GM12864 (cell line): ENCODE results near the gene CREG2.

Source experiments
- DNase-seq: peaks from one replicate; pipeline ENCODE4 v3.0.0-alpha.2; 2011; ENCODE audit warnings: low read depth
- H3K4me3 ChIP-seq: 2 replicates; pipeline ENCODE4 v1.5.1; 2011; ENCODE audit warnings: mild to moderate bottlenecking, low read depth, low read length, control low read depth
- CTCF ChIP-seq: IDR thresholded peaks from 2 replicates; pipeline ENCODE4 v1.5.1; 2011; ENCODE audit warnings: low read depth, mild to moderate bottlenecking, moderate library complexity, low read length, control low read depth, inconsistent platforms; ENCODE audit errors: missing control alignments

The CREG2 gene

DNA sequence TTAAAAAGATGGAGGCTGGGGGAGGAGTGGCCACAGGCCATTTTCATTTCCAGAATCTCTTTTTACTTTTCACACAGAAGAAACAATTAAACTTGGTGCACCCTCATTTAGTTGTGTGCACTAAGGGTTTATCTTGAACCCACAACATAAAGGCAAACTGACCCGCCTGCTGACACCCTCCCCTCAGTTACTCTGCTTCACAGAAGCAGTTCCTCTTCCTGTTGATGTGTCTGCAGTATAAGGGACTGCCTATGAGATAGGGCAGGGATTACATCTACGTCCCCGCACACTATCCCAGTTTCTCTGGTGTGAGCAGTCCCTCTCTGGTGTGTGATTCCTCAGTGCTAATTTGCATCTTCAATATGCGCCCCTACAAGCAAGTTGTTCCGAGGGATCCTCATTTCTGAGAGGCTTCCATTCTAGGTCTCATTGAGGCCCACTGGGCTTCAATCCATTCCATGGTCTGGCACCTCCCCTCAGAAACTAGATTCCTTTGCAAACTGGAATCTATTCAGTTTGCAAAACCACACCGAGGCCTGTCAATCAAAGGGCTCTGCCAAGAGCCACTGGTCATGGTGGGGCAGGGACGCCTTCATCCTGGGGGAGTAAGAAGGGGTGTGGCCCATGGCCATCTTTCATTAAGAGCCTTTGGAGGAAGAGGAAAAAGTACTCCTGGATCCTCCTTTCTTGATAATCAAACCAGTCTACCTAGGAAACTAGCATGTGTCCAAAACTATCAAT lies 12.3 kb downstream of the CREG2 start:
- H3K4me3 ChIP-seq = no peak overlapping the region
- no peak for TF ChIP-seq CTCF
- no peak for DNase-seq

GRCh38 chr2:101372792-101373191 lies 14.5 kb downstream of the CREG2 start:
- no peak for TF ChIP-seq CTCF
- no peak for DNase-seq
- no peak overlapping the region for H3K4me3 ChIP-seq

GRCh38 chr2:101371636-101372035 lies 15.7 kb downstream of the CREG2 start:
- TF ChIP-seq CTCF = no peak
- H3K4me3 ChIP-seq = no peak overlapping the region
- DNase-seq = no peak

DNA sequence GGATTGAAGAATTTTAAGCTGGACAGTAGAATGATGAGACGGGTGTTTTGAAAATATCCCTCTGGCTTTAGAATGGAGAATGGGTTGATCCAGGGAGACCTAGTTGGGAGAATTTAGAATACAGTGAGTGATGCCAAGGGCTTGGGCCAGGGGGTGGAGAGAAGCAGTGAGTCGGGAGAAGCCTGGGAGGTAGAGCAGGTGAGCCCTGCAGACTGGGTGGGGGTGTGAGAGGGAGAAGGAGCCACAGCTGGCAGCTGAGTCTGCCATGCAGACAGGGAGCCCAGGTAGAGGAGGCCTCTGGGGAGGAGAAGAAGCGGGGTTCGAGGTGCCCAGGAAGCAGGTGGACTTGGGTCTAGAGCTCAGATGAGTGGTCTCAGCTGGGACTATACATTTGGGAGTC lies 18.2 kb downstream of the CREG2 start:
- TF ChIP-seq CTCF = no peak
- DNase-seq = no peak
- H3K4me3 ChIP-seq = no peak overlapping the region

GRCh38 chr2:101368376-101368775 lies 18.9 kb downstream of the CREG2 start:
- H3K4me3 ChIP-seq = no peak overlapping the region
- DNase-seq = no peak
- TF ChIP-seq CTCF = no peak

DNA sequence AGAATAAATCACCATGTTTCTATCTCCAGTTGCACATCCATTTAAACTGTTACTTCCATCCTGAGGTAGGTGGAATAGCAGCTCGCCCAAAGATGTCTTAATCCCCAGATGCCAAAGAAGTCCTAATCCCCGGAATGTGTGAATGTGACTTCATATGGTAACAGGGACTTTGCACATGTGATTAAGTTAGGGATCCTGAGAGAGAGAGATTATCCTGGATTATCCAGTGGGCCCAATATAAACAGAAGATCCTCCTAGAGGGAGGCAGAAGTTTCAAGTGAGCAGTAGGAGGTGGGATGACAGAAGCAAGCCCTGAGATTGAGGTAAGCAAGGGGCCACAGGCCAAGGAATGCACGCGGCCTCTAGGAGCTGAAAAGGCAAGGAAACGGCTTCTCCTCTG lies 19.8 kb downstream of the CREG2 start:
- no peak overlapping the region for H3K4me3 ChIP-seq
- no peak for TF ChIP-seq CTCF
- DNase-seq = no peak

GRCh38 chr2:101364878-101365277 lies 22.4 kb downstream of the CREG2 start:
- DNase-seq = no peak
- TF ChIP-seq CTCF = no peak
- no peak overlapping the region for H3K4me3 ChIP-seq
